Skin of body (tissue), 2 donors: ENCODE measurements around the gene LDAF1. TPM values are rescaled to one million over a fixed set of nuclear protein-coding genes. Genes with fewer than 3 reads are reported as not detected.
"Not testable (repeated sequence)": the region's sequence is repeated elsewhere in the genome, so short reads cannot be mapped to it uniquely, and the experiment has no call there.

ENCODE experiments used
- DNase-seq: peaks from one replicate; lab custom pipeline; 2025; lab: John Stamatoyannopoulos, UW
- total RNA-seq: library from RNA; depleted of rRNA; stranded (reverse); fragments of >200 nt; gene quantifications from one replicate; pipeline ENCODE4 v1.2.3, GENCODE V29; 2014

LDAF1 gene
- total RNA-seq: 64.5 TPM

DNA sequence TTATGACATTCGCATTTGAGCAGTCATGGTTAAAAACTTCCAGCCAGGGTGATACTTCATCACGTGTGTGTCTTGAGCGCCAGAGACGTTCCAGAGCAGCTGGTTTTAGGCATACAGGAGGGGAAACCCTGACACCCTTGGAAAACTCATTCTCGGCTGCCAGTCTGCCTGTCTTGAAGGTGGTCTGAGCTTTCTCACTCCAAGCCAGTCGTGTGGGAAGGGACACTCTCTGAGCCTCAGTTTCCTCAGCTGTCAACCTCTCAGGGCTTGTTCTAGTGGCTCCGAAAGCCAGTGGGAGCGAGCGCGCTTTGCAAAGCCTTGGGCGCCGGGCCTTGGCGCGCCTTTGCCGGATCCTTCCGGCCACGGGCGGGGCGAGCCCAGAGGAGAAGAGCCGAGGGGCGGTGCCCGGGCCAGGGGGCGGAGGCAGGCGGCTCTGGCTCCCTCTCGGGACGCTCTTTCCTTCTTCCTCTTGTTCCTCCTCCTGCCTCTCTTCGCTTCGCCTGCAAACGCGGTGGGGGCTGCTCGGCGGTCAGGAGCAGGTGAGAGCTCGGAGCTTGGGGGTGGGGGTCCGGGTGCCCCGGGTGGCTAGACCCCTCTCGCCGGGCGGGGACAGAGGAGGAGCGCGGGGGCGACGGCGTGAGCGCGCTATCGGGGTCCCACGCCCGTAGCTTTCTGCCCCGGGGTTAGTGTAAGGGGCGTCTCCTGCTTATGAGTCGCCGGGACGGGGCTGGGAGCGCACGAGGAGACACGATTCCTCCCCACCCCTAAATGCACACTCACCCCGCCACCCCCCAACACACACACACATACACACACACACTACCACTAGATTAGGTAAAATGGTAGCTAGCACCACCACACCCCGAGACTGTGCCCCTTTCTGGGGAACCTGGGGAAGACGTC is at the start of gene LDAF1:
TSS of gene LDAF1 (plus strand) at position 467 of the 903 bp plus-strand sequence. CDS start 2,509 bp downstream, outside the sequence.
- DNase-seq: peak; percentile 49

DNA sequence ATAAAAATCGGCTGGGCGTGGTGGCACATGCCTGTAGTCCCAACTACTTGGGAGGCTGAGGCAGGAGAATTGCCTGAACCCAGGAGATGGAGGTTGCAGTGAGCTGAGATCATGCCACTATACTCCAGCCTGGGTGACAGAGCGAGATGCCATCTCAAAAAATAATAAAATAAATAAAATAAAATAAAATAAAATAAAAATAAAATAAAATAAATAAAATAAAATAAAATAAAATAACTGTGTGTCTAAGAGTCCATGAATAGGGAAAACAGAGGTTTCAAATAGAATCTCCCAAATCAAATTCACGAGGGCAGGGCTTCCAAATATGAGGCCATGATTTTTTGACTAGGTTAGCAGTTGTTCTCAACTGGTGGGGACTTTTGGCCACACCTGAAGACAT is 42.9 kb upstream of the LDAF1 start:
- DNase-seq: not testable (repeated sequence)

DNA sequence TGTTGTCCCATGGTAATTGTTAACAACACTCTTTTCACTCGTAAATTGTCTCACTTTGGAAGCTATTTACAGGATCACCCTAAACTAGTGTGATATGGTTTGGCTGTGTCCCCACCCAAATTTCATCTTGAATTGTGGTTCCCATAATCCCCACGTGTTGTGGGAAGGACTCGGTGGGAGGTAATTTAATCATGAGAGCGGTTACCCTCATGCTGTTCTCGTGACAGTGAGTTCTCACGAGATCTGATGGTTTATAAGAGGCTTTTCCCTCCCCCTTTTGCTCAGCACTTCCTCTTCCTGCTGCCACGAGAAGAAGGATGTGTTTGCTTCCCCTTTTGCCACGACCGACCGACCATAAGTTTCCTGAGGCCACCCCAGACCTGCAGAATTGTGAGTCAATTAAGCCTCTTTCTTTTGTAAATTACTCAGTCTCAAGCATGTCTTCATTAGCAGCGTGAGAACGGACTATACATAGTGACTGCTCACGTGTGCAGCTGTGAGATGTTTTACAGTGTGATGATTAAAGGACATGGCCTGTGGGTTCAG is 42.3 kb upstream of the LDAF1 start:
- no peak for DNase-seq

GRCh38 chr16:21117567-21117966 is 40.9 kb upstream of the LDAF1 start:
- DNase-seq: no peak

DNA sequence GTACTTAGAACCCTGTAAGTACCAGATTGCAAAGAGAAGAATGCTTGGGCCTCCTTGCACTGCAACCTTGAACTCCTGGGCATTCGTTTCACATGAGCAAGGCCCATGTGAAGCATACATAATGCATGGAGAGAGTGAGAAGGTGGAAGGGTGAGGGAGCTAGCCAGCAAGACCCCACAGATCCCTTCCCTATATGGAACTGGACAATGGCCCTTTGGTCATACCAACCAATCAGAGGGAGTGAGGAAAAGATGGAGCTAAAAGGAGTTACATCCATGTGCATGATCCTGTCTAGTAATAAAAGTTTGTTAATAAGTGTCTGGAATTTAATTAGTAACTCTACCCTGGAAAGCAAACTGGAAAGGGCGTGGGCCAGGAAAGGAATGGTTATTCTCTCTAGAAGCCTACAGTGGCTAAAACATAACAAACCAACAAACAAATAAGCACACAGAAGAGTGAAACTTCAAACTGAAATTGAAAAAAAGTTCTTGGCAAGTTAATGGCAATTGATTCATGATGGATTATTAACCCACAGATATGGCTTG is 37.4 kb upstream of the LDAF1 start:
- no peak for DNase-seq

DNA sequence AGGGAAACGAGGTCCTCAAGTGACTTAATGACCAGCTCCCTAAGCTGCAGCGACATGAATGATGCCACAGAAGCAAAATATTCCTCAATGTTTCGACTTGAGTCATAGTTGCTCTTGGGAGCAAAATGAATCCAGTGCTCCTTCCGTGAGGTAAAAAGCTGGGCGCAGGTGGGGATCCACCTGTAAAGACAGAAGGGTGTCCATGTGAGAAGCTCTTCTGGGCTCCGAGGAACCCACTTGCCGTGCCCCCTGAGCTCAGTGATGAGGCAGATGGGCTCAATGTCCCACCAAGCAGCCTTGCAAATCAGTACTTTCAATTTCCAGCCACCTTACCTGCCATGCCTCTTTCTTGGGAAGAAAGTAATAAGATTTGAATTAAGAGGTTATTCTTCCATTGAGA is 33.3 kb upstream of the LDAF1 start:
- DNase-seq: no peak

DNA sequence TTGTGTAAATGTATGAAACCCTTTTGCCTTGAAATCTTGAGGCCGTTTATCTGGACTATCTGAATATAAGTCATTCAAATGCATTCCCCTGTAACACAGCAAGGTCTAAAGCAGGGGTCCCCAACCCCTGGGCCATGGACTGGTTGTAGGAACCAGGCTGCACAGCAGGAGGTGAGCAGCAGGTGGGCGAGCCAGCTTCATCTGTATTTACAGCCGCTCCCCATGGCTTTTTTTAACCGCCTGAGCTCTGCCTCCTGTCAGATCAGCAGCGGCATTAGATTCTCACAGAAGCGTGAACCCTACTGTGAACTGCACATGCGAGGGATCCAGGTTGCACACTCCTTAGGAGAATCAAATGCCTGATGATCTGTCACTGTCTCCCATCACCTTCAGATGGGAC is 32.0 kb upstream of the LDAF1 start:
- no peak for DNase-seq

- no peak for DNase-seq
Observed at GRCh38 chr16:21128991-21129390, 29.5 kb upstream of the LDAF1 start.

DNA sequence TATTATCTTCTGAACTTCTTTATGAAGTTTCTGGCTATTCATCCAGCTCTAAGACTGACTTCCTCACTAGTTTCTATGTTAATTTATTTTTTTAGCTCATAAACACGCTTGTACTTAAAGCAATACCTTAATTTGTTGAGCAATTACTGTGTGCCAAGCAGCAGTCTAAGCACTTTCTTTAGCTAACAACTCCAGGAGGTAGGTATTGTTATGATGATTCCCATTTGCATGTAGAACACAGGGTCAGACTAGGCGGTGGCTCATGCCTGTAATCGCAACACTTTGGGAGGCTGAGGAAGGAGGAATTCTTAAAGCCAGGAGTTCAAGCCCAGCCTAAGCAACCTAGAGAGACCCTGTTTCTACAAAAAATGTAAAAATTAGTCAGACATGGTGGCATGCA is 27.7 kb upstream of the LDAF1 start:
- no peak for DNase-seq

GRCh38 chr16:21134053-21134452 is 24.4 kb upstream of the LDAF1 start:
- no peak for DNase-seq

DNA sequence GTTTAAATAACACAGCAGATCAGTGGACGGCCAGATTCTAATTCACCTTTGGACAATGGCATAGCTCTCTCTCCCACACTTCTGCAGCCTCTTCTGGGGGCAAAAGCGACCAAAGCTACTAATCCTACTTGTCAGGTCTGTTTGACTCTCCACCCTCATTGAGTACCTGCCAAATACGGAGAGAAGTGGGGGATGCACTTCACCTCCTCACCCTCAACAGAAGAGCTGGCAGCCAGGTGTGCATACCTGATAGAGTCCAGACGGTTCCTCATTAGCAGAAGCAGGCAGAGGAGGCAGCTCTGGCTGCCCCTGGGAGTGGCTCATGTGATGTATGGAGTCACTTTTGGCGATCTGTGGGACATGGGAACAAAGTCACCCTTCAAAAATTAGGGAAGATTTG is 12.7 kb upstream of the LDAF1 start:
- no peak for DNase-seq

DNA sequence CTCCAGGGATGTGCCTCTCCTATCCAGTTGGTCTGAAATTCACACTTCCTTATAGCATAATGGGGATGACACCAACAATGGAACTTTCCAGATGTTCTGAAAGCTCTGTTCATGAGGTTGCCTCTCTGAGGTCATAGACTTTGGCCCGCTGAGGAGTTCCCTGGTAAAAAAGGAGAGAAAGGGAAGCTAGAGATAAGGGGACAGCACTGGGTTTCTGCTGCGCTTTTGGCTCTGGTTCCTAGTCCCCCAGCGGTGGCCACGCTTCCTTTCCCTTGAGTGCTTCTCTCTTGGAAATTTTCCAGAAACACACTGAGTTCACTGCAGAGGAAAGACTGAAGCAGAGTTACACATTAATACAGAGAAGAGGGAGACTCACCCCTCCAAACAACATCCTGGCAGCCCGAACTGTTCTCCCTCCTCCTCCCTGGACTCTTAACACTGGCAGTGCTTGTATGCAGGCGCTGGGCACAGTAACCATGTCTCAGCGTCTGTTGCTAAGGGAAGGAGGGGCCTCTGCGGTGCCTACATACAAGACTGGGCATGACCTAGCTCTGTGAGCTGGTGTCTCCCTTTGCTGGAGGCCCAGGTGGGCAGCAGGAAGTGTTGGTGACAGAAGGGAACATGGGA is 8.0 kb upstream of the LDAF1 start, which contains the start of gene DNAH3:
TSS of gene DNAH3 (minus strand) at position 472 of the 627 bp plus-strand sequence. CDS start 527 bp downstream, outside the sequence.
- DNase-seq: no peak

DNA sequence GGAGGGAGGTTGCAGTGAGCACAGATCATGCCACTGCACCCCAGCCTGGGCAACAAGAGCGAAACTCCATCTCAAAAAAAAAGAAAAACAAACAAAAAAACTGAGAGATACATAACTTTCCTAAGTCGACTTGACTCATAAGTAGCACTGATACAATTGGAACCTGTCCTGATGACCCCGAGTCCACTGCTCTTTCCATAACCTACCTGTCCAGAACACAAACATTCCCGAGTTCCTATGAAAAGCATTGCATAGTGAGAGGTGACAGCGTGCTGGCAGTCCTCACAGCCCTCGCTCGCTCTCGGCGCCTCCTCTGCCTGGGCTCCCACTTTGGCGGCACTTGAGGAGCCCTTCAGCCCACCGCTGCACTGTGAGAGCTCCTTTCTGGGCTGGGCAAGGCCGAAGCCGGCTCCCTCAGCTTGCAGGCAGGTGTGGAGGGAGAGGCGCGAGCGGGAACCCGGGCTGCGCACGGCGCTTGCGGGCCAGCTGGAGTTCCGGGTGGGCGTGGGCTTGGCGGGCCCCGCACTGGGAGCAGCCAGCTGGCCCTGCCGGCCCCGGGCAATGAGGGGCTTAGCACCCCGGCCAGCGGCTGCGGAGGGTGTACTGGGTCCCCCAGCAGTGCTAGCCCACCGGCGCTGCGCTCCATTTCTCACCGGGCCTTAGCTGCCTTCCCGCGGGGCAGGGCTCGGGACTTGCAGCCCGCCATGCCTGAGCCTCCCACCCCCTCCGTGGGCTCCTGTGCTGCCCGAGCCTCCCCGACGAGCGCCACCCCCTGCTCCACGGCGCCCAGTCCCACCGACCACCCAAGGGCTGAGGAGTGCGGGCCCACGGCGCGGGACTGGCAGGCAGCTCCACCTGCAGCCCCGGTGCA is 6.1 kb upstream of the LDAF1 start:
- not testable (repeated sequence) for DNase-seq

GRCh38 chr16:21153124-21153729 is 5.2 kb upstream of the LDAF1 start:
- DNase-seq: not testable (repeated sequence)

GRCh38 chr16:21156011-21156410 is 2.5 kb upstream of the LDAF1 start:
- DNase-seq: not testable (repeated sequence)

- peak; percentile 47 for DNase-seq
Observed at GRCh38 chr16:21156767-21157467, 1.6 kb upstream of the LDAF1 start.

DNA sequence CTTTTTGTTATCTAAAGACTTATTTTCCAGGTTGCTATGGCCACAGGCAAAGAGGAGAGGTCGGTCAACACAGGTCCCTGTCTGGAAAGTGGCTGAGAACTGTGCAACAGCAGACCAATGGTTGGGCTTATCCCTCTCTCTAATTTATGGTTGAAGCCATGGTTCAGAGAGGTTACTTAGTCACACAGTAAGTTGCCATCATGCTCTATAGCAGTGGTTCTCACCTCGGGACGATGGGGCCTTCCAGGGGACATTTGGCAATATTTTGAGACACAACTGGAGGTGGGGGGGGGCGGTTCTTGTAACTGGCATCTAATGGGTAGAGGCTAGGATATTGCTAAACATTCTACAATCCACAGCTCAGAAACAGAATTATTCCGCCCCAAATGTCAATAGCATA is 842 bp upstream of the LDAF1 start:
- DNase-seq: no peak

DNA sequence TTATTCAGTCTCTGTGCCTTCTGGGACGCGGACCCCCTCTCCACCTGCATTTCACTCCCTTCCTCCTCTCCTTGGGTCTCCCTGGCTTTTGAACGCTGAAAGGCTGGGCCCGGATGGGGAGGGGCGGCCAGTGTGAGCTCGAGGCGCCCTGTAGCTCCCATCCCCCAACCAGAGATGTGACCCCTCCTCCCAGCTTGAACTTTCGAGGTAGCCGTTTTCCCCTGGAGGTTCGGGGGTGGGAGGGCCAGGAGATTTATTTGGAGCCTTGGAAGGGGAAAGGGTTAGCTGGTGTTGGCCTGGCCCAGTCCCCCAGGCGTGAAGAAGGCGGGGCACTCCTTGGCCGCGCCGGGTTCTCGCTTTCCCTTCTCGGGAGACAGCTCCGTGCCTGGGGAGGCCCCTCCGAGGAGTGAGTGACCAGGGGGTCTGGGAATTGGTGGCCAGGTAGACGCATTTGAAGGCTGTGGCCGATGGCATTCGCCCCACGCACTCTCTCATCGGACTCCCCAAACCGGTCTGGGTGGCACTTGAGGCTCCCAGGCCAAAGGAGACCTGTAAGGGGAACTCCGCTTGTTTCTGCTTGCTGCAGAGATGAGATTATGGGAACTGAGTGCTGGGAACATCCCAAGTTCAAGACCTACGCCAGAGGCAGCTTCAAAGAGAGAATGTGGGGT is 942 bp downstream of the LDAF1 start:
- no peak for DNase-seq

DNA sequence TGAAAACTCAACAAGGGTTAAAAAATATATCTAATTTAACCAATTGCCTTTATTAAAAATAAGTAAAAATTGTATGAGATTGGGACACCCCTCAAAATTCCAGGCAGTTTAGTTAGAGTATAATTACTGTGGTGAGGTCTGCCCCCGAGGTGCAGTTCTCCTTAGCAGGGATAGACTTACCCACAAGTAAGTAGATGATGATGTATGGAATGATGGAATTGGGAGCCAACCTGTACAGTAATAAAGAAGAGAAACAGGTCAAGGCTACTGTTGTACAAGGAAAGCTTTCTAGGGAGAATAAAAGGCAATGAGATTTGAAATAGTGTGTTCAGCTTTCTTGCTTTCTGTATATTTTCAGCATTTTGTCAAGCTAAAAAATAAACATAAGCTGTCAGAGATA is 1.8 kb downstream of the LDAF1 start:
- DNase-seq: no peak
